22Rv1 (cell line): ENCODE data around the gene ZKSCAN8.

Experiments
- CTCF ChIP-seq: fragments of 450-650 bp; IDR thresholded peaks from 2 replicates; pipeline ENCODE4 v1.5.1; 2017; ENCODE audit warnings: mild to moderate bottlenecking
- ZFX ChIP-seq: fragments of 450-650 bp; IDR thresholded peaks from 2 replicates; pipeline ENCODE4 v1.6.1; 2017; ENCODE audit warnings: antibody characterized with exemption, borderline replicate concordance

GRCh38 chr6:28176373-28176772, 34.7 kb downstream of the ZKSCAN8 start:
- TF ChIP-seq CTCF: no peak
- TF ChIP-seq ZFX: no peak
